ENCODE measurements around the gene SCAMP4. TPM values are rescaled to one million over a fixed set of nuclear protein-coding genes. Genes with fewer than 3 reads are reported as not detected.

SCAMP4 gene
- total and polyA plus RNA-seq, 2 of the 13 experiments (the other 11 are each of a cell fraction or from before 2014, with no cell fraction given) = 10.7 to 13.7 TPM

- TF ChIP-seq NR2F1 (CRISPR knock-in tag; IDR thresholded peaks at IDR 0.05) (peak in 1 of 2 experiments; percentile 34; a peak in 2 of 4 replicates), ZNF607 (CRISPR knock-in tag; IDR thresholded peaks at IDR 0.05; ENCODE audit: borderline replicate concordance) (peak; percentile 61; the same call in 1 of the 2 replicates), ZFP91 (CRISPR knock-in tag; IDR thresholded peaks at IDR 0.05; ENCODE audit: borderline replicate concordance) (peak; percentile 54; the same call in 1 of the 2 replicates), ARNT (IDR thresholded peaks at IDR 0.05) (no peak), HNRNPUL1 (IDR thresholded peaks at IDR 0.05; ENCODE audit: low read depth, low read length) (no peak), EZH2 (conservative IDR thresholded peaks at IDR 0.05; ENCODE audit: low read depth, low read length) (no peak), KLF13 (CRISPR knock-in tag; IDR thresholded peaks at IDR 0.05) (no peak), ZNF619 (CRISPR knock-in tag; IDR thresholded peaks at IDR 0.05) (no peak), SOX6 (IDR thresholded peaks at IDR 0.05) (no peak), SOX6 (CRISPR knock-in tag; IDR thresholded peaks at IDR 0.05) (no peak), ZNF333 (CRISPR knock-in tag; IDR thresholded peaks at IDR 0.05; ENCODE audit: borderline replicate concordance) (0 out of 2 replicates have a peak, but pooled peaks have one; percentile 39), ZSCAN20 (CRISPR knock-in tag; IDR thresholded peaks at IDR 0.05; ENCODE audit: borderline replicate concordance) (no peak), ERF (CRISPR knock-in tag; IDR thresholded peaks at IDR 0.05) (0 out of 2 replicates have a peak, but pooled peaks have one; percentile 44), ASH2L (IDR thresholded peaks at IDR 0.05; ENCODE audit: insufficient read length, low read depth, low read length) (no peak), ZSCAN5A (CRISPR knock-in tag; IDR thresholded peaks at IDR 0.05; ENCODE audit: borderline replicate concordance) (0 out of 2 replicates have a peak, but pooled peaks have one; percentile 33), CSRNP1 (CRISPR knock-in tag; IDR thresholded peaks at IDR 0.05) (peak; percentile 55; the same call in 1 of the 2 replicates), ZBTB38 (CRISPR knock-in tag; IDR thresholded peaks at IDR 0.05) (peak; percentile 24; the same call in 1 of the 2 replicates), RXRB (CRISPR knock-in tag; IDR thresholded peaks at IDR 0.05; ENCODE audit: borderline replicate concordance) (peak; percentile 36; the same call in 1 of the 2 replicates), ZBTB7B (CRISPR knock-in tag; IDR thresholded peaks at IDR 0.05) (peak; percentile 82; the same call in 1 of the 2 replicates), MEIS2 (CRISPR knock-in tag; IDR thresholded peaks at IDR 0.05) (no peak), TOE1 (CRISPR knock-in tag; IDR thresholded peaks at IDR 0.05) (no peak), ZNF740 (CRISPR knock-in tag; IDR thresholded peaks at IDR 0.05) (no peak), ZNF629 (CRISPR knock-in tag; conservative IDR thresholded peaks at IDR 0.05) (no peak)
- TF ChIP-seq, protein P1, sequence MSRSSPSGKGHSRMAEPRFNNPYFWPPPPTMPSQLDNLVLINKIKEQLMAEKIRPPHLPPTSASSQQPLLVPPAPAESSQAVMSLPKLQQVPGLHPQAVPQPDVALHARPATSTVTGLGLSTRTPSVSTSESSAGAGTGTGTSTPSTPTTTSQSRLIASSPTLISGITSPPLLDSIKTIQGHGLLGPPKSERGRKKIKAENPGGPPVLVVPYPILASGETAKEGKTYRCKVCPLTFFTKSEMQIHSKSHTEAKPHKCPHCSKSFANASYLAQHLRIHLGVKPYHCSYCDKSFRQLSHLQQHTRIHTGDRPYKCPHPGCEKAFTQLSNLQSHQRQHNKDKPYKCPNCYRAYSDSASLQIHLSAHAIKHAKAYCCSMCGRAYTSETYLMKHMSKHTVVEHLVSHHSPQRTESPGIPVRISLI (CRISPR knock-in tag; IDR thresholded peaks at IDR 0.05; ENCODE audit: borderline replicate concordance) = peak; percentile 46; the same call in 1 of the 2 replicates
Observed at GRCh38 chr19:1929021-1929742, 24.0 kb downstream of the SCAMP4 start (continued).

All from HepG2 (cell line).